ENCODE measurements around the gene OPTC. TPM values are rescaled to one million over a fixed set of nuclear protein-coding genes. Genes with fewer than 3 reads are reported as not detected.

OPTC gene
- polyA plus RNA-seq, 1 donor: not detected

DNA sequence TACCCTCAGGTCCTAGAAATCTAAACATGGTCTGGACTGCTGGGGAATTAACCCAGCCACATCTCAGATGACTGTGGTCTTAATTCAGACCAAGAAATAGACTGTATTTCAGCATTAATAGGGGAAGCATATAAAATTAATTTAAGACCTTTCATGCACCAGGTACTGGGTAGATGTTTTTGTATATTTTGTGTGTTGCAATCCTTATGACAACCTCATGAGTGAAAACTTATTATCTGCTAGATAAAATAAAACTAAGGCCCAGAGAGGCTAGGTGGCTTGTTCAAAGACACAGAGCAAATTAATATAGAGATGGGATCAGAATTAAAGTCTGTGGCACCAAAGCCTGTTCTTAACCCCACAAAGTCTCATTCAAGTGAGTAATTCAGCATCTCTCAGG, 40.1 kb downstream of the OPTC start:
- DNase-seq: no peak
- Histone ChIP-seq H3K36me3 (ENCODE audit: control insufficient read depth, insufficient read depth, low read length) (no peaks in the 10 kb centered on the region), H3K9me3 (ENCODE audit: control insufficient read depth, low read depth, low read length) (no peaks in the 10 kb centered on the region), H3K27me3 (ENCODE audit: control insufficient read depth, insufficient read depth, low read length) (no peaks in the 10 kb centered on the region), H3K4me1 (ENCODE audit: control insufficient read depth, insufficient read depth, low read length) (peaks cover 23% of the 10 kb centered on the region), H3K4me3 (ENCODE audit: low read length) (no peak overlapping the region), H3K27ac (ENCODE audit: low read length) (no peak overlapping the region)

DNA sequence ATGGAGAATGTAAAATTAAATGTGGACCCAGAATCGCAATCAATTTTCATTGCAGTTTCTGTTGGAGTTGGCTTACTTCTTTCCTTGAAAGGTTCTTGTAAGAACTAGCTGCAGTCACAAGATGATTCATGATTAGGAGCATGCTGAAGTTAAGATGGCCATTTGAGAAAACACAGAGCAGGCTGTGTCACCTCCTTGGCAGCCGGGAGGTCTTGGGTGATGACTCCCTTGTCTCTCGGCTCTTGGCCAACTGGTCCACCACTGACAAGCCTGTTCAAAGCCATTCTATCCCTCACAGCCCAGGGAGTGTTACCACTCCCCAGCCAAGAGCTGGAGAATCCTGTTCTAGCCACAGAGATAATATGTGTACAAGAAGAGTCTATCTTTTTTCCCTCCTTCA, 40.6 kb downstream of the OPTC start:
- Histone ChIP-seq H3K4me1 (ENCODE audit: control insufficient read depth, insufficient read depth, low read length) (peaks cover 23% of the 10 kb centered on the region), H3K9me3 (ENCODE audit: control insufficient read depth, low read depth, low read length) (no peaks in the 10 kb centered on the region), H3K27ac (ENCODE audit: low read length) (no peak overlapping the region), H3K27me3 (ENCODE audit: control insufficient read depth, insufficient read depth, low read length) (no peaks in the 10 kb centered on the region), H3K4me3 (ENCODE audit: low read length) (no peak overlapping the region), H3K36me3 (ENCODE audit: control insufficient read depth, insufficient read depth, low read length) (no peaks in the 10 kb centered on the region)
- peak in 1 of 2 donors; percentile 27 for DNase-seq
- WGBS (ENCODE audit: insufficient coverage, low lambda C conversion rate): no CpG with 5 or more reads among the region's 3 CpGs

DNA sequence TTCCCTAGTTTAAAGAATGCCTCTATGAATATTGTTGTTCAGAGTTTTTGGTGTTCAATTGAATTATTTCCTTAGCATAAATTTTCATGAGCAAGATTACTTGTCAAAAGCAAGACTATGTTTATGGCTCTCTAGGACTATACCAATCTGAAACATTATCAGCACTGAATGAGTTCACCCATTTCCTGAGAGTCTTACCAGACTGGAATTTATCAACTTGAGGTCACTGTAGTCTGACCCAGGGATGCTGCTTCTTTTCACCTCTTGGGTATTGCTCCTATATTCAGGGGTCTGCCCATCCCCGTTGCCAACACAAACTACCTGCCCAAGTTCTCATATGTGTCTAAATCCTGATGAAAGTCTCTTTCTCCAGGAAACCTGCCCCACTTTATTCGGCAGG, 42.6 kb downstream of the OPTC start:
- H3K36me3 ChIP-seq (ENCODE audit: control insufficient read depth, insufficient read depth, low read length): no peaks in the 10 kb centered on the region
- peak overlapping the region; percentile 55 for H3K27ac ChIP-seq (ENCODE audit: low read length)
- H3K4me1 ChIP-seq (ENCODE audit: control insufficient read depth, insufficient read depth, low read length): peaks cover 21% of the 10 kb centered on the region
- no peaks in the 10 kb centered on the region for H3K27me3 ChIP-seq (ENCODE audit: control insufficient read depth, insufficient read depth, low read length)
- H3K4me3 ChIP-seq (ENCODE audit: low read length): no peak overlapping the region
- WGBS (ENCODE audit: insufficient coverage, low lambda C conversion rate): no CpG with 5 or more reads among the region's 2 CpGs
- DNase-seq: no peak
- no peaks in the 10 kb centered on the region for H3K9me3 ChIP-seq (ENCODE audit: control insufficient read depth, low read depth, low read length)

DNA sequence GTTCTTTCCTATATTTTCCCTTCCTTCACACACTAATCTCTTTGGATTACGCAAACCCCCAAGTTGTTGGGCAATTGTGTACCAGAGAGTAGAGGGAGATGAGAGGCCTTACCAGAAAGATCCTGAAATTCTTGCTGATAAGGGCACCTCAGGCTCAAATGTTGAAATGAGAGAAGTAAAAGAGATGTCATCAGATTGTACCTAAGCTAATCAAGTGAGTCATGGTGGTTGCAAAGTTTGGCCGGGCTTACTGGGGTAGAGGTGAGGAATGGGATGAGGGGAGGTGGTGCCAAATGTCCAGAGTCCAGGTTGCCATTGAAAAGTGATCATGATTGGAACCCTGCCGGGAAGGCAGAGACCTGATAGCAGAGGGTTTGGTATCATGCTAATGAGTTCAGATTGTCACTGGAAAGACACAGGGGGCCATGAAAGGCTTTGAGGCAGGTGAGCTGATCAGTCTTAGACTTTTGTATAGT, 43.1 kb downstream of the OPTC start:
- WGBS (ENCODE audit: insufficient coverage, low lambda C conversion rate): no CpG with 5 or more reads among the region's 3 CpGs
- peak overlapping the region; percentile 74 for H3K27ac ChIP-seq (ENCODE audit: low read length)

DNA sequence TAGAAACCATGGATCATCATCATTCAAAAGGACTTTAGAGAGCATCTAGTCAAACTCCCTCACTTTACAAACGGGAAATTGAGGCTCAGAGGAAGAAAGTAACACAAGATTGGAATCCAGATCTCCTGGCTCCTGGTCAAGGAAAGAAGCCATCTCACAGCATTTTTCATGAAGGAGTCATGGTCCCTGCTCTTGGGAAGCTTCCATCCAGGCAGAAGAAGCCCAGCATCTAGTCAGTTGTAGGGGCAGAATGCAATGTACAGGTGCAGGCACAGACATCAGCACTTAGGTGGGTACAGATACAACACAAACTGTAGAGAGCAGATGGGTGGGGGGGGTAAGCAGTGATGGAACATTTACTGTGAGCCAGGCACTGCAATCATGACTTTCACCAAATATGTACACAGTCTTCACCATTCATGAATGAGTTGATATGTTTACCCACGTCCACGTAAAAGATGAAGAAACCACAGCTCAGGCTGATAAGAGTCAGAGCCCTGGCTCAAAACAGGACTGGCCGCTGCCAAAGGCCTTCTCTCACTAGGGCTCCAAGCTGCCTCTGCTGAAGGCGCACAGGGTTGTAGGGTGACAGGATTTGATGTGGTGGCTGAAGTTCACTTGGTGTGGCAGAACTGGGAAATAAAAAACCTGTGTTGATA, 44.0 kb downstream of the OPTC start:
- Histone ChIP-seq H3K9me3 (ENCODE audit: control insufficient read depth, low read depth, low read length) (no peaks in the 10 kb centered on the region), H3K27ac (ENCODE audit: low read length) (peak overlapping the region; percentile 74), H3K4me1 (ENCODE audit: control insufficient read depth, insufficient read depth, low read length) (peaks cover 21% of the 10 kb centered on the region), H3K36me3 (ENCODE audit: control insufficient read depth, insufficient read depth, low read length) (no peaks in the 10 kb centered on the region), H3K4me3 (ENCODE audit: low read length) (no peak overlapping the region), H3K27me3 (ENCODE audit: control insufficient read depth, insufficient read depth, low read length) (no peaks in the 10 kb centered on the region)
- no CpG with 5 or more reads among the region's 5 CpGs for WGBS (ENCODE audit: insufficient coverage, low lambda C conversion rate)
- peak in 1 of 2 donors; percentile 53 for DNase-seq

More for the DNA sequence above, 43.1 kb downstream of the OPTC start:
- peaks cover 21% of the 10 kb centered on the region for H3K4me1 ChIP-seq (ENCODE audit: control insufficient read depth, insufficient read depth, low read length)
- no peak overlapping the region for H3K4me3 ChIP-seq (ENCODE audit: low read length)
- DNase-seq: peak; percentile 82 to 85
- no peaks in the 10 kb centered on the region for H3K36me3 ChIP-seq (ENCODE audit: control insufficient read depth, insufficient read depth, low read length)
- H3K9me3 ChIP-seq (ENCODE audit: control insufficient read depth, low read depth, low read length): no peaks in the 10 kb centered on the region
- no peaks in the 10 kb centered on the region for H3K27me3 ChIP-seq (ENCODE audit: control insufficient read depth, insufficient read depth, low read length)

DNA sequence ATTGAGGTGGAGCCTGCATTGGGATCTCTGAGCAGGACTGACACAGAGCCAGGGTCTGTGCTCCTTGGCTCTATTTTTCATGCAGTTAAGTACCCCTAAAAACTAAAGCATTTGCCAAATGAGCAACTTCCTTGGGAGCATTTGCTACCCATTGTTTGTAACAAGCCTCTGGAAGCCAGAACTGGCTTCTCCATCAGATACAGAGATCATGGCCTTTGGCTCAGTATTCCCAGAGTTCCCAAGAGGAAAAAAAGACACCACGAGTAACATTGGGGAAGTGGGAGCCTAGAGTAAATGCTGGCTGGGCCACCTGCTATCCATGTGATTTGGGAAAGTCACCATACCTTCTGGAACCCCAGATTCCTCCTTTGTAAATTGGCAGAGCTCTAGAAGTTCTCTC, 44.8 kb downstream of the OPTC start:
- Histone ChIP-seq H3K9me3 (ENCODE audit: control insufficient read depth, low read depth, low read length) (no peaks in the 10 kb centered on the region), H3K27me3 (ENCODE audit: control insufficient read depth, insufficient read depth, low read length) (no peaks in the 10 kb centered on the region), H3K36me3 (ENCODE audit: control insufficient read depth, insufficient read depth, low read length) (no peaks in the 10 kb centered on the region), H3K4me3 (ENCODE audit: low read length) (no peak overlapping the region), H3K4me1 (ENCODE audit: control insufficient read depth, insufficient read depth, low read length) (peaks cover 21% of the 10 kb centered on the region), H3K27ac (ENCODE audit: low read length) (no peak overlapping the region)
- no CpG with 5 or more reads among the region's 1 CpG for WGBS (ENCODE audit: insufficient coverage, low lambda C conversion rate)
- no peak for DNase-seq

DNA sequence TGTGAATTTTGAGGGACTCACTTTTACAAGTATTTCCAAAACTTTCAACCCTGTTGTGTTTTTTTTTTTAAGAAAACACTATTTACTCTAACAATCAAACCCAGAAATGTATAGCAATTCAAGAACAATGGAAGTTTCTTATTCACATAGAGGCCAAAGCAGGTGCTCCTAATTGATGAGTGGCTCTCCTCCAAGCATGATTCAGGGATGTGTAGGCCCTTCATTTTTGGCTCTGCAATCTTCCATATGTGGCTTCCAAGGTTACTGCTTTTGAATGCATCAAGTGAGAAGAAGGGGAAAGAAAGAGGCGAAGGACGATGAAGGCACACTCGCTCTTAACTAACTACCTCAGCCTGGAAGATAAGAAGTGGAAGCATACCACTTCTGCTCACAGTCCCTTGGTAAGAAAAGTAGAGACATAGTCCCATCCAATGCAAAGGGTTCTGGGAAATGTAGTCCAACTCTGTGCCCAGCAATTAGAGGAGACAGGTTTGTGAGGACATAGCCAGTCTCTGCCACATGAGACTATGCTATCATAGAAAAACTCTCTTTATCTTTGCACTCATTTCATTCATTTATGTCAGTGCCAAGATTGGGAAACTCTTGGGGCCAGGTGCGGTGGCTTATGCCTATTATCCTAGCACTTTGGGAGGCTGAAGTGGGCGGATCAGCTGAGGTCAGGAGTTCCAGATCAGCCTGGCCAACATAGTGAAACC, 46.0 kb downstream of the OPTC start:
- Histone ChIP-seq H3K4me3 (ENCODE audit: low read length) (no peak overlapping the region), H3K36me3 (ENCODE audit: control insufficient read depth, insufficient read depth, low read length) (no peaks in the 10 kb centered on the region), H3K9me3 (ENCODE audit: control insufficient read depth, low read depth, low read length) (no peaks in the 10 kb centered on the region), H3K27me3 (ENCODE audit: control insufficient read depth, insufficient read depth, low read length) (no peaks in the 10 kb centered on the region), H3K4me1 (ENCODE audit: control insufficient read depth, insufficient read depth, low read length) (peaks cover 21% of the 10 kb centered on the region), H3K27ac (ENCODE audit: low read length) (no peak overlapping the region)
- no peak for DNase-seq
- WGBS (ENCODE audit: insufficient coverage, low lambda C conversion rate): no CpG with 5 or more reads among the region's 5 CpGs

DNA sequence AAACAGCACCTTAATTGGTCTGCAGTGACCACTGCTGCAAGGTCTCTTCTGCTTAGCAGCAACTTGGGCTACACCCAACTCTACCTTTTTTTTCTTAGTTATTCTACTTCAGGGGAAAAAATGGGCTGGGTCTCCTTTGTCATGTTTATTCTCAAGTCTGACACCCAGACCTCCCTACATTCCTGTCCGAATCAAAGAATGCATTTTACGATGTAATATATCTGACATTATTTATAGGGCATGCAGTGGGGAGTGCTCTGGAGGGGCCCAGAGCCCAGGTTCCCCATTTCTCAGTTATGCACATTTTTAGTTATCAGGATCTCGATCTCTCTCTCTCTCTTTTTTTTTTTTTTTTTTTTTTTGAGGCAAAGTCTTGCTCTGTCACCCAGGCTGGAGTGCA, 50.5 kb downstream of the OPTC start:
- WGBS (ENCODE audit: insufficient coverage, low lambda C conversion rate): 40% methylated on average over 1 of the region's 3 CpGs
- H3K27me3 ChIP-seq (ENCODE audit: control insufficient read depth, insufficient read depth, low read length): no peaks in the 10 kb centered on the region
- no peaks in the 10 kb centered on the region for H3K36me3 ChIP-seq (ENCODE audit: control insufficient read depth, insufficient read depth, low read length)
- no peaks in the 10 kb centered on the region for H3K9me3 ChIP-seq (ENCODE audit: control insufficient read depth, low read depth, low read length)
- H3K4me1 ChIP-seq (ENCODE audit: control insufficient read depth, insufficient read depth, low read length): no peaks in the 10 kb centered on the region
- H3K27ac ChIP-seq (ENCODE audit: low read length): no peak overlapping the region
- DNase-seq: no peak
- H3K4me3 ChIP-seq (ENCODE audit: low read length): no peak overlapping the region

DNA sequence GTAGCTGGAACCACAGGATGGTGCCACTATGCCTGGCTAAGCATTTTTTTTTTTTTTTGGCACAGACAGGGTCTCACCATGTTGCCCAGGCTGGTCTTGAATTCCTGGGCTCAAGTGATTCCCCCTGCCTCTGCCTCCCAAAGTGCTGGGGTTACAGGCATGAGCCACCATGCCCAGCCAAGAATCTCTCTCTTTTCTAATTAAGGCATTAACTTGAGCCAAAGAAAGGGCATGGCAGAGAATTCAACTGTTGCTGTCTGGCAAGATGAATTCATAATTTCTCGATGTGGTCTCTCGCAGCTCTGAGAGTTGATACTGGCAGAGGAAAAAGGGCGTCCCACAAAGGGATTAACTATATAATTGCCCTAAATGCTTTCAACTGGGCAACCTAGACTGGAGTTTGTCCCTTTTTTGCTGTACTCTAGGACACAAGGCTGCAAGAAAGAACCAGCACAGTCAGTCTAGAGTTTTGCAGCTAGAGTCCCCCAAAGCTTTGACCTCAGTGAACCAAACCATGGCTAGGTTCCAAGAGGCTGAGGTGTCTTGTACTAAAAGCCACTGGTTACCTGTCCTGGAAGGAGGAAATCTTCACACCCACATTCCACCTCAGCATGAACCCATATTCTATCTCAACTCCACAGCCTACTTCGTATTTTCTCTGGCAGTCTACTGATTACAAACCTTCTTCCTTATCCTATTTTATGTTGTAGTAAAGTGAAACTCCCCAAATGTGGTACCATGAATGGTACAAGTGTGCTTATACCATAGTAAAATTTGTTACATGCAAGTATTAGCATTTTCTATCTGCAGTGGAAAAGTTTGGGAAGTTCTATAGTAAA, 51.2 kb downstream of the OPTC start:
- H3K27ac ChIP-seq (ENCODE audit: low read length): no peak overlapping the region
- 77% methylated on average over 3 of the region's 4 CpGs for whole genome bisulfite sequencing (ENCODE audit: insufficient coverage, low lambda C conversion rate)

DNA sequence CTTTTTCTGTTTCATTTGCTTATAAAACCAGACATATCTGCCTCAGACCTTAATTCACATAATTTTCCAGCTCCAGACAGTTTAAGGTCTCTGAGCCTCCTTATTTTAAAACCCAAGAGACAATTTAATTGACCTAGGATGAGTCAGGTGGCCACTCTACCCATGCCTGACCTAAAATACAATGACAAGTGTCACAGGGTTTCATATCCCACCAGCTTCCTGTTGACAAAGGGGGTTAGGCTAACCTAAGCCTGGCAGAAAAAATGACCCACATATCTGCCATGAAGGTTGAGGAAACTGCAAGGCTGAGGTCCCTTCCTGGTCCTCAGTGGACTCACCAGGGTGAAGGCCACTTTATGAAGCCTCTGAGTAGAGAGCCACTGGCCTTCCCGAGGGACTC, 52.3 kb downstream of the OPTC start:
- H3K9me3 ChIP-seq (ENCODE audit: control insufficient read depth, low read depth, low read length): no peaks in the 10 kb centered on the region
- H3K36me3 ChIP-seq (ENCODE audit: control insufficient read depth, insufficient read depth, low read length): no peaks in the 10 kb centered on the region
- no peak overlapping the region for H3K4me3 ChIP-seq (ENCODE audit: low read length)
- no peaks in the 10 kb centered on the region for H3K27me3 ChIP-seq (ENCODE audit: control insufficient read depth, insufficient read depth, low read length)
- H3K4me1 ChIP-seq (ENCODE audit: control insufficient read depth, insufficient read depth, low read length): no peaks in the 10 kb centered on the region
- no CpG with 5 or more reads among the region's 1 CpG for WGBS (ENCODE audit: insufficient coverage, low lambda C conversion rate)
- no peak overlapping the region for H3K27ac ChIP-seq (ENCODE audit: low read length)
- DNase-seq: no peak

More for the DNA sequence above, 51.2 kb downstream of the OPTC start:
- no peaks in the 10 kb centered on the region for H3K27me3 ChIP-seq (ENCODE audit: control insufficient read depth, insufficient read depth, low read length)
- no peaks in the 10 kb centered on the region for H3K9me3 ChIP-seq (ENCODE audit: control insufficient read depth, low read depth, low read length)
- no peak for DNase-seq
- no peaks in the 10 kb centered on the region for H3K4me1 ChIP-seq (ENCODE audit: control insufficient read depth, insufficient read depth, low read length)
- no peaks in the 10 kb centered on the region for H3K36me3 ChIP-seq (ENCODE audit: control insufficient read depth, insufficient read depth, low read length)
- no peak overlapping the region for H3K4me3 ChIP-seq (ENCODE audit: low read length)
